Stimulated activated CD8-positive, alpha-beta memory T cell treated with anti-CD3 and anti-CD28 coated beads, Interleukin-2, amount 100 ng/mL, for 1 hour (primary cell): ENCODE data around the gene DKK1.

Source experiments
- DNase-seq, 2 donors: peaks; one replicate each; pipeline ENCODE4 v3.0.0-alpha.2; 2020; ENCODE audit warnings: low read depth in 2 of 2

DKK1 gene

DNA sequence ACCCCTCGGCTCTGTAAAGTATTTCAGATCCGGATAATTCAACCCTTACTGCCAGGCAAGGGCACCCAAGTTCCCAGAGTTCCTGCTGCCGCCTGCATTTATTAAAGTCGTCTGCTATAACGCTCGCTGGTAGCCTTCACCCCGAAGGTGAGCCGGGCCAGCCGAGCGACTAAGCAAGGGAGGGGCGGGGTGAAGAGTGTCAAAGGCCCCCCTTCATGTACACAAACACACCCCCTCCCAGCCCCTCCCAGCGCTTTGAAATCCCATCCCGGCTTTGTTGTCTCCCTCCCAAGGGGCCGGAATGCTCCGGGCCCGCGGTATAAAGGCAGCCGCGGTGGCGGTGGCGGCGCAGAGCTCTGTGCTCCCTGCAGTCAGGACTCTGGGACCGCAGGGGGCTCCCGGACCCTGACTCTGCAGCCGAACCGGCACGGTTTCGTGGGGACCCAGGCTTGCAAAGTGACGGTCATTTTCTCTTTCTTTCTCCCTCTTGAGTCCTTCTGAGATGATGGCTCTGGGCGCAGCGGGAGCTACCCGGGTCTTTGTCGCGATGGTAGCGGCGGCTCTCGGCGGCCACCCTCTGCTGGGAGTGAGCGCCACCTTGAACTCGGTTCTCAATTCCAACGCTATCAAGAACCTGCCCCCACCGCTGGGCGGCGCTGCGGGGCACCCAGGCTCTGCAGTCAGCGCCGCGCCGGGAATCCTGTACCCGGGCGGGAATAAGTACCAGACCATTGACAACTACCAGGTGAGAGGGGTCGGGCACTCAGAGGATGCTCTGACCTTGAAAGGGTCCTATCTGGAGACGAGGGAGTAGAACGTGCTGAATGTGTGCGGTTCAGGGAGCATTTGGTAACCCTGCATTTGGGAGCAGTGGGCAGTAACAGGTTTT is at the start of gene DKK1:
TSS of gene DKK1 (plus strand) at position 349 of the 889 bp plus-strand sequence. CDS start at position 503, 154 bp downstream.
- DNase-seq, result no peak

DNA sequence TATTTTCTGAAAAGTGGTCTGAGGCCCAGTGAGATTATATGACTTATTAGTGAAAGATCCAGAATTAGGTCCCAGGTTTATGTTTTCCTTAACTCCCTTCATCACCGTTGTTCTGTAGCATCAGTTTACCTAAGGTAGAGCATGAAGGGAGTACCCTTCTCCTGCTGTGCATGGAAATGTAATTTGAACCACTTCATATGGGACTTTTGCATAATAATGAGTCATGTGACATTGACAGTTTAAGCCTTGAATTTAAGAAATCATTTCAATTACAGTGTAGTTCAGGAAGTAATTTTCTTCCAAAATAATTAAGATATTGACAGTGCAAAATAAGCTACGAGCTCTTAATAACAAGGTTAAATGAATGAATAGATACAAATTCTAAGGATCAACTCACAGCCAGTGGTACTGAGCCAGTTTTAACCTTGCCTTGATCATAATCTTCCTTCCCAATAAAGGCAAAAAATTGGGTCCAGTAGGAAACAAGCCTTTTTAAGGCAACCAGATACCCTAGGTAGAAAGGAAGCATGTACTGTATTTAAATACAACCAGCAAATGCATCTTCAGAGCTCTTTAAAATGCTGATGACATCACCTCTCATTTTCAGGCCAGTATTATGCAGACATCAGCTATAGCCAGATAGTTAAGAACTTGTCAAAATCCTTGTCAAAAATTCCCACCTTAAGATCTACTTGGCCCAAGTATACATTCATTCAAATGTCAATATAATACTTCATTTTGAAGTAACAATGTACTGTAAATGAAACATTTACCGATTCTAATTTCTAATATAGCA is 48.8 kb upstream of the DKK1 start:
- no peak for DNase-seq

- no peak for DNase-seq
Measured at GRCh38 chr10:52266858-52267257, 47.2 kb upstream of the DKK1 start.

DNA sequence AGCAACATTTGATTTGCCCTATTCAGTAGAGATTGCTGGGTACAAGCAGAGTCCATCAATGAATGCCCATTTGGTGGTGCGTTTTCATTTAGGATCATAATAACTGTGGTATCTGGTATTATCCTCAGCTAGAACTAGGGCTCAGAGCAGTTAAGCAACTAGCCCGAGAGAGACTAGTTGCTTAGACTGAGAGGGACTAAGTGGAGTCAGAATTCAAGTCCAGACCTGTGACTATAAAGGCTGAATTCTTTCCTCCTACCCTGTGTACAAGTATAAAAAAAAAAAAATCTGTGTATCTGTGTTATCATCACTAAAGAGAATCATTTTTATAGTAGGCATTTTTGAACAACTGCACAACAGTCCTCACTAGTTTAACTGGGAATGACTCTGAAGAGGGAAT is 45.3 kb upstream of the DKK1 start:
- DNase-seq, result no peak

GRCh38 chr10:52269233-52269632 is 44.8 kb upstream of the DKK1 start:
- no peak for DNase-seq

GRCh38 chr10:52276163-52276562 is 37.9 kb upstream of the DKK1 start:
- DNase-seq, result no peak

DNA sequence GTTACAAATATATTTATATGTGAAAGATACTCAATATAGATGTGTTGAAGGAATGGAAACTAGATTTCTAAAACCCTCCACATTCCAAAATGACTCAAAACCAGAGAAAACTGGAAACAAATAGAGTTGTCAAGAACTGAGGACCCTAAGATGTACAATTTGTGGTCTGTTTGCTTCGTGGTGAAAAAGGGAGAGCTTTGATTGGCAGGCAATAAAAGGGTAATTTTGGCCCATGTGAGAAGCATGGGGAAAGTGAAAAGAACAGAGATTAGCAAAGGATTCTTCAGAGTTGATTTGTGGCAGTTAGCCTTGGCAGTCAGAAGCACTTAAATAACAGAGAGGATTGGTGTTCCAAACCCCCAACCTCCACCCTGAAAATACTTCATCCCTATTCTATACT is 37.1 kb upstream of the DKK1 start:
- DNase-seq, result no peak

- no peak for DNase-seq
Measured at GRCh38 chr10:52279546-52279945, 34.5 kb upstream of the DKK1 start.

DNA sequence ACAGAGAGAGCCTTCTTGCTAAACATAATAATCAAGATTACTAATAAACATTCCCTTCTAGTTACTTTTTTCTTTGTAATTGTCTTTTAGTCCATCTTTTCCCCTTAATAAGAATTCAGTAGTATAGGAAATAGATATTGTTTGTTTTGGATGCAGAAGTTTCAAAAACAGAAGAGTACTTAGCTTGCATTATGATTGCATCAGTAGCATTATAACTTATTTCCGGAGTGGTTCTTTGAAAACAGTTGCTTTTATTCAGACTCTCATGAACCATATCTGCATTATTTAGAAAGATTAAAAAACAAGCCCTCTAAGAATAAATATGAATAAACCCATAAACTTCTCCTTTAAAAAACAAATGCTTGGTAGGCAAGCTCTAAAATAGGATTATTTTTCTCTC is 34.0 kb upstream of the DKK1 start:
- DNase-seq, result no peak

DNA sequence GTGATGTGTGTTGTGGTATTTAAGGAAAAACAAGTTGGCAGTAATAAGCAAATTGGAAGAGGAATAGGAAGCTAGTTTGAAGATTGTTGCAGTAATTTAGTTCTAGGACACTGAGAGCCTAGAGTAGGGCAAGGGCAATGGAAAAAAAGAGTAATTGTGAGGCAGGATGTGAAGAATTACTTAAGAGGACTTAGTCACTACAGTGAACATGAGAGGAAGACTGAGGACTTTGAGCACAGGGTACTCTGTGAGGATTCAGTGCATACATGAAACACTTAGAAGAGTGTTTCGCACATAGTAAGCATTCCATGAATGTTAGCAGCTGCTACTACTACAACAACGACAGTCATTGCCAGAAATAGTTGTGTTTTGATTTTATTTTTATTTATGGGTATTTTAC is 30.9 kb upstream of the DKK1 start:
- no peak for DNase-seq

GRCh38 chr10:52284416-52285013 is 29.6 kb upstream of the DKK1 start:
- DNase-seq, result no peak

DNA sequence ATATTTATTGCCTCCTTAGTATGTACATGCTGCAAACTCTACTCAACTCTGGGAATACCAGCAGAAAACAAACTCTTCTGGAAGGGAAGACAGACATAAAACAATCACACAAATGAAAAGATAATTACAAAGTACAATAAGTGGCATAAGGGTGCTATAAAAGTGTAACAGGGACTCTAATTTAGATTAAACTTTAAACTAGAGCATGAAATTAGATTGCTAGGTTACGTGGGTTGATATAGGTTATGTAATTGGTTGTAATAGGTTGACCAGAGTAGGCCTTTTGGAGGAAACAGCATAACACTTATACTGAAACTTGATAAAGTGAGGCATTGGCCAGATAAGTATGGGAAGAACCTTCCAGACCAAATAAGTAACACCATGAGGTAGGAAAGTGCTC is 26.2 kb upstream of the DKK1 start:
- DNase-seq, result no peak

- no peak for DNase-seq
Measured at GRCh38 chr10:52297747-52298146, 16.3 kb upstream of the DKK1 start.

- no peak for DNase-seq
Measured at GRCh38 chr10:52300599-52301277, 13.3 kb upstream of the DKK1 start.

DNA sequence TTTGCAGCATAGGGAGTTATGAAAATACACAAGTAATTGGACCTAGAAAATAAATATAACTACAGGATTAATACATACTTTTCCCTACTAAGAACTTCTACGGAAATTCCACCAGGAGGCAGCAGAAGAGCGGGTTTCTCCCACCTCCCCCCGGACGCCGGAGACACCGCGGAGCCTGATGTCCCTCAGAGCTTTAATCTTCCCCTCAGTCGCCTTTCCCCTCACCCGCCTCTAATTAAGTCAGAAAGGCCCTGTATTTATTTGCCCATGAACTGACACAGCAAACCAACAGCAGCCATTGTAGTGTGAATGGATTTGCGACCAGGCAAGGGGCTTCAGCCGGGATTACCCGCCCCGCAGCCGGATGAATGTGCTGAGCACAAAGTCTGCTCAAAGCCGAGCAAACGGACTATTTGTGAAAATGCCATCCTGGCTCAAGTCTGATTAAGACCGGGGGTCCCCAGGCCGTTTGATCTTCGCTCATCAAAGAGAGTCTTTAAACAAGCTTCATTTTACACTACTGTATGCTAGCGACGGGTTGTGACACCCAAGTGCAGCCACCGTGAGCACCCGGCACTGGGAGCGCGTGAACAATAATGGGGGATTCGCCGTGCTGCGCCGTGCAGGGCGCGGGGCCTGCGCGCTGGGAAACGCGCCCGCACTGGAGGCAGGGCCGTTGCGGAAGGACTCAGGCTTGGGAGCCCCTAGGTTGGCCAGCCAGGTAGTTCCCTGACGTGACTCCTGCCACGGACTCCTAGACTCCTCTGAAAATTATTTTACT is 5.6 kb upstream of the DKK1 start:
- no peak for DNase-seq

- DNase-seq, result no peak
Measured at GRCh38 chr10:52312942-52313255, 1.2 kb upstream of the DKK1 start.

GRCh38 chr10:52313256-52313932 is 687 bp upstream of the DKK1 start:
- DNase-seq, result no peak

- DNase-seq, result no peak
Measured at GRCh38 chr10:52314822-52315552, 906 bp downstream of the DKK1 start.

DNA sequence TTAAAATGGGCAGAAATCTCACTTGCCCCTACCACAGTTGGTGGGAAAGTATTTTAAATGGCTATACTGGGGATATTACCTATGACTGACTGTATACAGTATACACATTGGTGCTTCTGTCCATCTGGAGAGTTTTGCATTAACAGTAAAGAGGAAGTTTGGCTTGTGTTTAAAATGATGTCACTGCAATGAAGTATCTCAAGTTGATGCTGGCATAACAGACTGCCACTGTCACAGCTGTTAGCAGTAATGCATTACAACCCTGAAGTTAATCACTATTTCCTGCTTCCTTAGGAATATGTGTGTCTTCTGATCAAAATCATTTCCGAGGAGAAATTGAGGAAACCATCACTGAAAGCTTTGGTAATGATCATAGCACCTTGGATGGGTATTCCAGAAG is 1.9 kb downstream of the DKK1 start:
- no peak for DNase-seq

GRCh38 chr10:52316500-52316899 is 2.4 kb downstream of the DKK1 start:
- no peak for DNase-seq
